Measurements from ENCODE around the gene RNF13. TPM values are rescaled to one million over a fixed set of nuclear protein-coding genes. Genes with fewer than 3 reads are reported as not detected.

Gene RNF13
- polyA plus RNA-seq, 4 donors = 20.8 to 62.7 (median 32.7) TPM

- H3K4me1 ChIP-seq (ENCODE audit: control insufficient read depth in 3 of 3, insufficient read depth in 2 of 3, low read depth in 1 of 3, low read length in 2 of 3) = peaks cover 0 to 12% (median 2%) of the 10 kb centered on the region in 3 donors
- no peaks in the 10 kb centered on the region for H3K9me3 ChIP-seq (ENCODE audit: control insufficient read depth in 2 of 2, insufficient read depth in 1 of 2, low read depth in 1 of 2, low read length in 1 of 2)
- DNase-seq (no peak), FAIRE-seq (no peak)
- no peaks in the 10 kb centered on the region for H3K27me3 ChIP-seq (ENCODE audit: control insufficient read depth in 3 of 3, insufficient read depth in 3 of 3, low read length in 3 of 3)
- no peak overlapping the region for H3K4me3 ChIP-seq (ENCODE audit: low read depth in 1 of 3, low read length in 3 of 3)
- no peak overlapping the region for H3K27ac ChIP-seq (ENCODE audit: low read depth in 1 of 3, low read length in 2 of 3)
- H3K36me3 ChIP-seq (ENCODE audit: control insufficient read depth in 3 of 3, insufficient read depth in 2 of 3, low read depth in 1 of 3, low read length in 3 of 3) = no peaks in the 10 kb centered on the region
Observed at GRCh38 chr3:149959443-149959842, 146.4 kb downstream of the RNF13 start.

- H3K27ac ChIP-seq (ENCODE audit: low read depth in 1 of 3, low read length in 2 of 3) = no peak overlapping the region
- H3K4me3 ChIP-seq (ENCODE audit: low read depth in 1 of 3, low read length in 3 of 3) = no peak overlapping the region
- WGBS, 3 donors = 73 to 96% (median 89%) methylated on average over 2 of the region's 2 CpGs
- peaks cover 0 to 1% (median 0%) of the 10 kb centered on the region in 3 donors for H3K36me3 ChIP-seq (ENCODE audit: control insufficient read depth in 3 of 3, insufficient read depth in 2 of 3, low read depth in 1 of 3, low read length in 3 of 3)
- DNase-seq (no peak), FAIRE-seq (no peak)
- H3K4me1 ChIP-seq (ENCODE audit: control insufficient read depth in 3 of 3, insufficient read depth in 2 of 3, low read depth in 1 of 3, low read length in 2 of 3) = peaks cover 0 to 2% (median 0%) of the 10 kb centered on the region in 3 donors
- no peaks in the 10 kb centered on the region for H3K9me3 ChIP-seq (ENCODE audit: control insufficient read depth in 2 of 2, insufficient read depth in 1 of 2, low read depth in 1 of 2, low read length in 1 of 2)
- no peaks in the 10 kb centered on the region for H3K27me3 ChIP-seq (ENCODE audit: control insufficient read depth in 3 of 3, insufficient read depth in 3 of 3, low read length in 3 of 3)
Observed at GRCh38 chr3:149963485-149963884, 150.5 kb downstream of the RNF13 start.

GRCh38 chr3:149964291-149964690, 151.3 kb downstream of the RNF13 start:
- peaks cover 0 to 5% (median 0%) of the 10 kb centered on the region in 3 donors for H3K4me1 ChIP-seq (ENCODE audit: control insufficient read depth in 3 of 3, insufficient read depth in 2 of 3, low read depth in 1 of 3, low read length in 2 of 3)
- H3K36me3 ChIP-seq (ENCODE audit: control insufficient read depth in 3 of 3, insufficient read depth in 2 of 3, low read depth in 1 of 3, low read length in 3 of 3) = peaks cover 0 to 1% (median 0%) of the 10 kb centered on the region in 3 donors
- H3K4me3 ChIP-seq (ENCODE audit: low read depth in 1 of 3, low read length in 3 of 3) = no peak overlapping the region
- no peak for DNase-seq
- no peak for FAIRE-seq
- no peaks in the 10 kb centered on the region for H3K9me3 ChIP-seq (ENCODE audit: control insufficient read depth in 2 of 2, insufficient read depth in 1 of 2, low read depth in 1 of 2, low read length in 1 of 2)
- H3K27ac ChIP-seq (ENCODE audit: low read depth in 1 of 3, low read length in 2 of 3) = no peak overlapping the region
- no peaks in the 10 kb centered on the region for H3K27me3 ChIP-seq (ENCODE audit: control insufficient read depth in 3 of 3, insufficient read depth in 3 of 3, low read length in 3 of 3)

- no peak for DNase-seq
- no peak overlapping the region for H3K27ac ChIP-seq (ENCODE audit: low read depth in 1 of 3, low read length in 2 of 3)
- FAIRE-seq = no peak
- H3K36me3 ChIP-seq (ENCODE audit: control insufficient read depth in 3 of 3, insufficient read depth in 2 of 3, low read depth in 1 of 3, low read length in 3 of 3) = peaks cover 0 to 1% (median 0%) of the 10 kb centered on the region in 3 donors
- no peak overlapping the region for H3K4me3 ChIP-seq (ENCODE audit: low read depth in 1 of 3, low read length in 3 of 3)
- no peaks in the 10 kb centered on the region for H3K27me3 ChIP-seq (ENCODE audit: control insufficient read depth in 3 of 3, insufficient read depth in 3 of 3, low read length in 3 of 3)
- peaks cover 0 to 9% (median 0%) of the 10 kb centered on the region in 3 donors for H3K4me1 ChIP-seq (ENCODE audit: control insufficient read depth in 3 of 3, insufficient read depth in 2 of 3, low read depth in 1 of 3, low read length in 2 of 3)
- H3K9me3 ChIP-seq (ENCODE audit: control insufficient read depth in 2 of 2, insufficient read depth in 1 of 2, low read depth in 1 of 2, low read length in 1 of 2) = no peaks in the 10 kb centered on the region
Observed at GRCh38 chr3:149965278-149965677, 152.3 kb downstream of the RNF13 start.

GRCh38 chr3:149967086-149967685, 154.2 kb downstream of the RNF13 start:
- Histone ChIP-seq H3K9me3 (ENCODE audit: control insufficient read depth in 2 of 2, insufficient read depth in 1 of 2, low read depth in 1 of 2, low read length in 1 of 2) (no peaks in the 10 kb centered on the region), H3K4me1 (ENCODE audit: control insufficient read depth in 3 of 3, insufficient read depth in 2 of 3, low read depth in 1 of 3, low read length in 2 of 3) (peaks cover 0 to 12% (median 0%) of the 10 kb centered on the region in 3 donors), H3K36me3 (ENCODE audit: control insufficient read depth in 3 of 3, insufficient read depth in 2 of 3, low read depth in 1 of 3, low read length in 3 of 3) (peaks cover 0 to 1% (median 0%) of the 10 kb centered on the region in 3 donors), H3K27me3 (ENCODE audit: control insufficient read depth in 3 of 3, insufficient read depth in 3 of 3, low read length in 3 of 3) (no peaks in the 10 kb centered on the region), H3K4me3 (ENCODE audit: low read depth in 1 of 3, low read length in 3 of 3) (no peak overlapping the region), H3K27ac (ENCODE audit: low read depth in 1 of 3, low read length in 2 of 3) (no peak overlapping the region)
- 19 to 25% (median 24%) methylated on average over 9 of the region's 9 CpGs for WGBS, 3 donors
- DNase-seq = peak; percentile 47 to 61
- FAIRE-seq = peak; percentile 26

GRCh38 chr3:149968216-149968615, 155.2 kb downstream of the RNF13 start:
- FAIRE-seq = no peak
- WGBS, 3 donors = 80 to 91% (median 89%) methylated on average over 8 of the region's 8 CpGs

GRCh38 chr3:149969110-149969939, 156.3 kb downstream of the RNF13 start:
- Histone ChIP-seq H3K27me3 (ENCODE audit: control insufficient read depth in 3 of 3, insufficient read depth in 3 of 3, low read length in 3 of 3) (no peaks in the 10 kb centered on the region), H3K9me3 (ENCODE audit: control insufficient read depth in 2 of 2, insufficient read depth in 1 of 2, low read depth in 1 of 2, low read length in 1 of 2) (no peaks in the 10 kb centered on the region), H3K4me1 (ENCODE audit: control insufficient read depth in 3 of 3, insufficient read depth in 2 of 3, low read depth in 1 of 3, low read length in 2 of 3) (peaks cover 0 to 12% (median 0%) of the 10 kb centered on the region in 3 donors), H3K27ac (ENCODE audit: low read depth in 1 of 3, low read length in 2 of 3) (peak overlapping the region in 2 of 3 donors; percentile 44 to 93), H3K4me3 (ENCODE audit: low read depth in 1 of 3, low read length in 3 of 3) (peak overlapping the region in 2 of 3 donors; percentile 82 to 90), H3K36me3 (ENCODE audit: control insufficient read depth in 3 of 3, insufficient read depth in 2 of 3, low read depth in 1 of 3, low read length in 3 of 3) (peaks cover 0 to 1% (median 0%) of the 10 kb centered on the region in 3 donors)
- FAIRE-seq (no peak), DNase-seq (peak; percentile 34 to 71)
- 14 to 32% (median 25%) methylated on average over 15 of the region's 15 CpGs for WGBS, 3 donors

More at GRCh38 chr3:149968216-149968615, 155.2 kb downstream of the RNF13 start:
- Histone ChIP-seq H3K27me3 (ENCODE audit: control insufficient read depth in 3 of 3, insufficient read depth in 3 of 3, low read length in 3 of 3) (no peaks in the 10 kb centered on the region), H3K4me1 (ENCODE audit: control insufficient read depth in 3 of 3, insufficient read depth in 2 of 3, low read depth in 1 of 3, low read length in 2 of 3) (peaks cover 0 to 12% (median 0%) of the 10 kb centered on the region in 3 donors), H3K36me3 (ENCODE audit: control insufficient read depth in 3 of 3, insufficient read depth in 2 of 3, low read depth in 1 of 3, low read length in 3 of 3) (peaks cover 0 to 1% (median 0%) of the 10 kb centered on the region in 3 donors), H3K27ac (ENCODE audit: low read depth in 1 of 3, low read length in 2 of 3) (no peak overlapping the region), H3K9me3 (ENCODE audit: control insufficient read depth in 2 of 2, insufficient read depth in 1 of 2, low read depth in 1 of 2, low read length in 1 of 2) (no peaks in the 10 kb centered on the region), H3K4me3 (ENCODE audit: low read depth in 1 of 3, low read length in 3 of 3) (no peak overlapping the region)
- peak in 1 of 2 donors; percentile 10 for DNase-seq

GRCh38 chr3:149969940-149970715, 157.1 kb downstream of the RNF13 start:
- WGBS, 3 donors = 0 to 1% (median 1%) methylated on average over 52 to 73 of the region's 73 CpGs
- H3K4me1 ChIP-seq (ENCODE audit: control insufficient read depth in 3 of 3, insufficient read depth in 2 of 3, low read depth in 1 of 3, low read length in 2 of 3) = peaks cover 0 to 12% (median 0%) of the 10 kb centered on the region in 3 donors
- DNase-seq = peak; percentile 82 to 97
- no peak for FAIRE-seq
- H3K36me3 ChIP-seq (ENCODE audit: control insufficient read depth in 3 of 3, insufficient read depth in 2 of 3, low read depth in 1 of 3, low read length in 3 of 3) = peaks cover 0 to 1% (median 0%) of the 10 kb centered on the region in 3 donors
- H3K27me3 ChIP-seq (ENCODE audit: control insufficient read depth in 3 of 3, insufficient read depth in 3 of 3, low read length in 3 of 3) = no peaks in the 10 kb centered on the region
- H3K27ac ChIP-seq (ENCODE audit: low read depth in 1 of 3, low read length in 2 of 3) = peak overlapping the region; percentile 16 to 93 (median 84)
- H3K4me3 ChIP-seq (ENCODE audit: low read depth in 1 of 3, low read length in 3 of 3) = peak overlapping the region; percentile 82 to 92 (median 90)
- H3K9me3 ChIP-seq (ENCODE audit: control insufficient read depth in 2 of 2, insufficient read depth in 1 of 2, low read depth in 1 of 2, low read length in 1 of 2) = no peaks in the 10 kb centered on the region
